ENCODE data around the gene GAK.

Gene GAK

GRCh38 chr4:949656-950055 lies 17.5 kb upstream of the GAK start:
- Histone ChIP-seq H3K27me3 (no peaks in the 10 kb centered on the region), H3K4me1 (no peaks in the 10 kb centered on the region), H3K4me3 (ENCODE audit: low read depth, low read length) (no peak overlapping the region), H3K36me3 (peaks cover 5% of the 10 kb centered on the region; the same call in 1 of the 2 replicates), H3K9me3 (no peaks in the 10 kb centered on the region)
- no peak for TF ChIP-seq CTCF (IDR thresholded peaks at IDR 0.05; ENCODE audit: low read depth, low read length)
- no peak for DNase-seq

- no peak for TF ChIP-seq CTCF (IDR thresholded peaks at IDR 0.05; ENCODE audit: low read depth, low read length)
- Histone ChIP-seq H3K27me3 (no peaks in the 10 kb centered on the region), H3K4me3 (ENCODE audit: low read depth, low read length) (no peak overlapping the region), H3K4me1 (no peaks in the 10 kb centered on the region), H3K9me3 (no peaks in the 10 kb centered on the region), H3K36me3 (peaks cover 5% of the 10 kb centered on the region; the same call in 1 of the 2 replicates)
- no peak for DNase-seq
Observed at GRCh38 chr4:948936-949300, 16.8 kb upstream of the GAK start.

GRCh38 chr4:948101-948935 lies 16.2 kb upstream of the GAK start:
- Histone ChIP-seq H3K36me3 (peaks cover 2% of the 10 kb centered on the region; the same call in 1 of the 2 replicates), H3K27me3 (no peaks in the 10 kb centered on the region), H3K4me3 (ENCODE audit: low read depth, low read length) (no peak overlapping the region), H3K4me1 (no peaks in the 10 kb centered on the region), H3K9me3 (no peaks in the 10 kb centered on the region)
- DNase-seq: no peak
- TF ChIP-seq CTCF (IDR thresholded peaks at IDR 0.05; ENCODE audit: low read depth, low read length): no peak

- Histone ChIP-seq H3K4me3 (ENCODE audit: low read depth, low read length) (no peak overlapping the region), H3K36me3 (no peaks in the 10 kb centered on the region), H3K9me3 (no peaks in the 10 kb centered on the region), H3K4me1 (no peaks in the 10 kb centered on the region), H3K27me3 (no peaks in the 10 kb centered on the region)
- TF ChIP-seq CTCF (IDR thresholded peaks at IDR 0.05; ENCODE audit: low read depth, low read length): no peak
- DNase-seq: no peak
Observed at GRCh38 chr4:947491-947971, 15.4 kb upstream of the GAK start.

- Histone ChIP-seq H3K9me3 (no peaks in the 10 kb centered on the region), H3K4me1 (no peaks in the 10 kb centered on the region), H3K27me3 (no peaks in the 10 kb centered on the region), H3K36me3 (no peaks in the 10 kb centered on the region), H3K4me3 (ENCODE audit: low read depth, low read length) (no peak overlapping the region)
- no peak for DNase-seq
- TF ChIP-seq CTCF (IDR thresholded peaks at IDR 0.05; ENCODE audit: low read depth, low read length): no peak
Observed at GRCh38 chr4:946517-947471, 14.7 kb upstream of the GAK start.

Measured in BE2C (cell line).